Immature natural killer cell (primary cell): ENCODE measurements around the gene POLR1G. TPM values are rescaled to one million over a fixed set of nuclear protein-coding genes. Genes with fewer than 3 reads are reported as not detected.
A peak's percentile ranks its signal among the peaks of the same experiment; 100 is the strongest.
"Not testable (repeated sequence)": the region's sequence is repeated elsewhere in the genome, so short reads cannot be mapped to it uniquely, and the experiment has no call there.

Experiments used
- DNase-seq, 3 donors: peaks; one replicate each; pipeline ENCODE4 v3.0.0; 2022; ENCODE audit warnings: mixed read lengths in 1 of 3
- H3K27ac Mint-ChIP-seq, 6 donors: one replicate each; pipeline ENCODE4 v1.8.0; 2020; ENCODE audit warnings: mixed read lengths in 6 of 6, mild to moderate bottlenecking in 5 of 6, inconsistent platforms in 4 of 6, moderate library complexity in 3 of 6
- H3K27me3 Mint-ChIP-seq, 3 donors: one replicate each; pipeline ENCODE4 v1.8.0; 2020 to 2021; ENCODE audit warnings: low read depth in 3 of 3, mild to moderate bottlenecking in 3 of 3, mixed read lengths in 3 of 3, moderate library complexity in 3 of 3, inconsistent platforms in 1 of 3
- H3K36me3 Mint-ChIP-seq, 3 donors: one replicate each; pipeline ENCODE4 v1.8.0; 2020; ENCODE audit warnings: mixed read lengths in 3 of 3, inconsistent platforms in 2 of 3, mild to moderate bottlenecking in 2 of 3
- H3K4me1 Mint-ChIP-seq, 2 donors: one replicate each; pipeline ENCODE4 v1.8.0; 2020; ENCODE audit warnings: inconsistent platforms in 2 of 2, mild to moderate bottlenecking in 2 of 2, mixed read lengths in 2 of 2, moderate library complexity in 1 of 2
- H3K4me3 Mint-ChIP-seq, 5 donors: one replicate each; pipeline ENCODE4 v1.8.0; 2020; ENCODE audit warnings: mild to moderate bottlenecking in 5 of 5, mixed read lengths in 5 of 5, inconsistent platforms in 3 of 5, moderate library complexity in 3 of 5
- H3K9me3 Mint-ChIP-seq, 6 donors: one replicate each; pipeline ENCODE4 v1.8.0; 2020; ENCODE audit warnings: mild to moderate bottlenecking in 6 of 6, mixed read lengths in 6 of 6, inconsistent platforms in 4 of 6, moderate library complexity in 3 of 6
- polyA plus RNA-seq, 3 donors: library from polyadenylated mRNA; unstranded; fragments of 300-500 nt; fragmentation: Illumina TruSeq; gene quantifications; one replicate each; pipeline ENCODE4 v1.2.3, GENCODE V29; 2021

The POLR1G gene
- polyA plus RNA-seq, 3 donors from 2014 or later: 0.43 to 2.3 (median 0.77) TPM

DNA sequence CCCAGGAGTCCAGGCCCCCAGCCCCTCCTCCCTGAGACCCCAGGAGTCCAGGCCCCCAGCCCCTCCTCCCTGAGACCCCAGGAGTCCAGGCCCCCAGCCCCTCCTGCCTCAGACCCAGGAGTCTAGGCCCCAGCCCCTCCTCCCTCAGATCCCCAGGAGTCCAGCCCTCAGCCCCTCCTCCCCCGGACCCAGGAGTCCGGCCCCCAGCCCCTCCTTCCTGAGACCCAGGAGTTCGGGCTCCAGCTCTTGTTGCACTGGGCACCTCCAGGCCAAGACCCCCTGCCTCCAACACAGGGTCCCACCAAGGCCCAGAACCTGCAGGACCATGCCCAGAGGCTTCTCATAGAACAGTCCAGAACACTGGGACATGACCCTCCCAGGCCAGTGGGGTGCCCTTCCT, 13.5 kb downstream of the POLR1G start:
- Mint-ChIP-seq H3K27ac (no peak overlapping the region), H3K4me3 (no peak overlapping the region), H3K4me1 (peaks cover 28 to 29% of the 10 kb centered on the region in 2 donors), H3K36me3 (peaks cover 0 to 3% (median 0%) of the 10 kb centered on the region in 3 donors), H3K27me3 (peaks cover 0 to 5% (median 2%) of the 10 kb centered on the region in 3 donors), H3K9me3 (no peaks in the 10 kb centered on the region)
- DNase-seq: no peak

DNA sequence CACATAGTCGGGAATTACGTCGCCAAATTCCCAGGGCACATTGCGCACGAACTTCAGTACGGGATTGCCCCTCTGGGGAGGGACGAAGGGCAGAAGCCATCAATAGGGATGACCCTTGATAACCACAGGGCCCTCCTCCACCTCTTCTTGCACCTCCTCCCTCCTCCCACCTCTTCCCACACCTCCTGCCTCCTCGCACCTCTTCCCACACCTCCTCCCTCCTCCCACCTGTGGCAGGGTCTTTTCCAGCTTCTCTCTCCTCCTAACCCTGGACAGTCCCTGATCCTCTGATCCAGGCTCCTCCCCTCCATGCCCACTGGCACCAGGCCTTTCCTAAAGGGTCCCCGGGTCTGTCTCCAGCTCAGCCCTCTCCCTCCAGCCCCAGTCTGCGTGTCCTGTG, 13.9 kb downstream of the POLR1G start:
- no peak overlapping the region for H3K27ac Mint-ChIP-seq
- H3K4me3 Mint-ChIP-seq: peak overlapping the region in 1 of 5 donors; percentile 35
- H3K27me3 Mint-ChIP-seq: peaks cover 0 to 5% (median 2%) of the 10 kb centered on the region in 3 donors
- no peak for DNase-seq
- peaks cover 0 to 3% (median 0%) of the 10 kb centered on the region in 3 donors for H3K36me3 Mint-ChIP-seq
- H3K4me1 Mint-ChIP-seq: peaks cover 28 to 29% of the 10 kb centered on the region in 2 donors
- H3K9me3 Mint-ChIP-seq: no peaks in the 10 kb centered on the region

GRCh38 chr19:45420871-45421270, 14.4 kb downstream of the POLR1G start:
- no peak for DNase-seq
- Mint-ChIP-seq H3K9me3 (no peaks in the 10 kb centered on the region), H3K27me3 (peaks cover 0 to 5% (median 2%) of the 10 kb centered on the region in 3 donors), H3K4me3 (peak overlapping the region in 1 of 5 donors; percentile 35), H3K4me1 (peaks cover 28 to 29% of the 10 kb centered on the region in 2 donors), H3K36me3 (peaks cover 0 to 3% (median 0%) of the 10 kb centered on the region in 3 donors), H3K27ac (no peak overlapping the region)

GRCh38 chr19:45421947-45422498, 15.6 kb downstream of the POLR1G start:
- Mint-ChIP-seq H3K27me3 (peaks cover 0 to 5% (median 2%) of the 10 kb centered on the region in 3 donors), H3K27ac (peak overlapping the region in 3 of 6 donors; percentile 28 to 70 (median 61)), H3K9me3 (no peaks in the 10 kb centered on the region), H3K4me1 (peaks cover 28 to 31% of the 10 kb centered on the region in 2 donors), H3K4me3 (peak overlapping the region in 3 of 5 donors; percentile 2 to 68 (median 24)), H3K36me3 (no peaks in the 10 kb centered on the region)
- no peak for DNase-seq

DNA sequence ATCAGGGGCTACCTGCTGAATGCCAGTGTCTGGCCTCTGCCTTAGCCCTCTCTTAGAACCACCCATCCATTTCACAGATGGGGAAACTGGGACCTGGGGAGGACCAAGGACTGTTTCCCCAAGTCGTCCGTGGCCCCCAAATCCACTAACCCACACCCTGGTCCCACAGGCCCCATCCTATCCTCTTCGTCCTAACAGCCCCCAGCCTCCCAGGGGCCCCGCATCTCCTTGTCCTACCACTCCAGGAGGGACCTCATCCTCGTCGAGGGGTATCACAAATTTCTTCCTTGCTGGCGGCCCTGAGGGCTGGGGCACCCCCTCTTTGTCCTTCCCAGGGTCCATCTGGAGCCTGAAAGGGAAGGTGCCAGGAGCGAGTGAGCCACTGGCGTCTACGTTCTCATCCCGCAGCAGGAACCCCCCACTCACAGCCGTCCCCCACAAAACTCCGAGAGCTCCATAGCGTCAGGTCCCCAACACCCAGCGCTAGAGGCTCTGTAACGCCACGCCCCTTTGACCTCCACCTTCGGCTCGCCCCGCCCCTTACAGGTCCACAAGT, 16.7 kb downstream of the POLR1G start:
- H3K27me3 Mint-ChIP-seq: peaks cover 5 to 7% (median 7%) of the 10 kb centered on the region in 3 donors
- no peak for DNase-seq
- H3K4me1 Mint-ChIP-seq: peaks cover 34 to 41% of the 10 kb centered on the region in 2 donors

DNA sequence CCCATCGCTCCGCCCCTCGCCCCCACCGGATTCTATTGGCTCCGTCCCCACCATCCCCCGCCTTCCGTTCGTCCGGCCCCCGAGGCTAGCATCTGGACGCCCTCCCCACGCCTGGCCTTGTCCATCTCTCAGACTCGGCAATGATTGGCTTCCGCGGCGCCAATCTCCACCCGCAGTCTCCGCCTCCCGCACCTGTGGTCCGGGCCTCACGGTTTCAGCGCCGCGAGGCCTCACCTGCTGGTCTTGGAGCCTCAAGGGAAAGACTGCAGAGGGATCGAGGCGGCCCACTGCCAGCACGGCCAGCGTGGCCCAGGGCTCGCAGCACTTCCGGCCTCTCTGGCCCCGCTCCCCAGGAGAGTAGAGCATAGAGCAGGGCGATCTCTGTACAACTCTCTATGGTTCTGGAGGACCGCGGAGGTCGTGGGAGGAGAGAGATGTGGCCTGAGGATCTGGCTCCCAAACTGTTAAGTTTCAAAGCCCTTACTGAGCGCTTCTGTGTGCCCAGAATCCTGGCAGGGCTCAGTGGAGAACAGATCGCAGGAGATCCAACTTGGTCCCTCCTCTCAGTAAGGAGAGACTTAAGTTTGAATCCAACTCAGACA, 17.2 kb downstream of the POLR1G start, which contains the start of gene ERCC1:
ERCC1 (minus strand) TSS at position 329 of the 602 bp plus-strand sequence. CDS start 543 bp downstream, outside the sequence.
- Mint-ChIP-seq H3K27me3 (peaks cover 5 to 7% (median 6%) of the 10 kb centered on the region in 3 donors), H3K4me1 (peaks cover 38 to 47% of the 10 kb centered on the region in 2 donors), H3K4me3 (peak within 1 kb of the TSS; percentile 87 to 97 (median 94)), H3K36me3 (no peaks in the 10 kb centered on the region), H3K27ac (peak within 1 kb of the TSS; percentile 84 to 96 (median 92)), H3K9me3 (no peaks in the 10 kb centered on the region)
- DNase-seq: peak; percentile 81 to 85 (median 83)

More for the DNA sequence above, 16.7 kb downstream of the POLR1G start:
- Mint-ChIP-seq H3K36me3 (no peaks in the 10 kb centered on the region), H3K9me3 (no peaks in the 10 kb centered on the region), H3K4me3 (peak overlapping the region; percentile 87 to 97 (median 94)), H3K27ac (peak overlapping the region; percentile 84 to 96 (median 92))

DNA sequence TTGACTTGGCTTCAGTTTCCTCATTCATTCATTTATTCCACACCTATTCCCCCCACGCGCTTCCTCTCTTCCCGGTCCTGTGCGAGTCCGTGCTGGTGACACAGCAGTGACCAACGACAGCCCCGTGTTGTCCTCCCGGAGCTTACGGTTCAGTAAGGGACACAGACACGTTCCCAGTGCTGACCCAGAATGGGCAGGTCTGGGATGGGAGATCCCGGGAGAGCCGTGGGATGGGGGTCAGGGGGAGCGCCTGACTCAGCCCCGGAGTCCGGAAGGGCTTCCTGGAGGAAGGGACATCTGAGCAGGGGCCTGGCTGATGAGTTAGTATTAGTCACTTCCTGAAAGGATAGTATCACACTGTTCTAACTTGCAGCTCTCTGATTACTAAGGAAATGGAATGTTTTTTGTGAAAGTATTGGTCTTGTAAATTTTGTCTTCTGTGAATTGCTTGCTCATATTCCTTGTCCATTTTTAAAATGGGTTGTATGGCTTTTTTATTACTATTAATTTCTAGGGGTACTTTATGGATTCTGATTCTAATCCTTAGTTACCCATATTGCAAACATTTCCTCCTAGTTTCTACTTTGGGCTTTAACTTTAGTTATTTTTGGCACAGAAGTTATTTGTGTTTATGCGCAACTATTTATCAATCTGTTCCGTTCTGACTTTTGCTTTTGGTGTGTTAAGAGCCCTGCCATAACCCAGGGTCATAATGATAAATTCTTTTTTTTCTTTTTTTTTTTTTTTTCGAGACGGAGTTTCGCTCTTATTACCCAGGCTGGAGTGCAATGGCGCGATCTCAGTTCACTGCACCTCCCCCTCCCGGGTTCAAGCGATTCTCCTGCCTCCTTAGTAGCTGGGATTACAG, 18.0 kb downstream of the POLR1G start:
- Mint-ChIP-seq H3K9me3 (no peaks in the 10 kb centered on the region), H3K4me3 (peak overlapping the region; percentile 87 to 97 (median 94)), H3K27me3 (peaks cover 5 to 7% (median 6%) of the 10 kb centered on the region in 3 donors), H3K36me3 (no peaks in the 10 kb centered on the region), H3K4me1 (peaks cover 42 to 47% of the 10 kb centered on the region in 2 donors), H3K27ac (peak overlapping the region; percentile 84 to 96 (median 92))
- DNase-seq: no peak

DNA sequence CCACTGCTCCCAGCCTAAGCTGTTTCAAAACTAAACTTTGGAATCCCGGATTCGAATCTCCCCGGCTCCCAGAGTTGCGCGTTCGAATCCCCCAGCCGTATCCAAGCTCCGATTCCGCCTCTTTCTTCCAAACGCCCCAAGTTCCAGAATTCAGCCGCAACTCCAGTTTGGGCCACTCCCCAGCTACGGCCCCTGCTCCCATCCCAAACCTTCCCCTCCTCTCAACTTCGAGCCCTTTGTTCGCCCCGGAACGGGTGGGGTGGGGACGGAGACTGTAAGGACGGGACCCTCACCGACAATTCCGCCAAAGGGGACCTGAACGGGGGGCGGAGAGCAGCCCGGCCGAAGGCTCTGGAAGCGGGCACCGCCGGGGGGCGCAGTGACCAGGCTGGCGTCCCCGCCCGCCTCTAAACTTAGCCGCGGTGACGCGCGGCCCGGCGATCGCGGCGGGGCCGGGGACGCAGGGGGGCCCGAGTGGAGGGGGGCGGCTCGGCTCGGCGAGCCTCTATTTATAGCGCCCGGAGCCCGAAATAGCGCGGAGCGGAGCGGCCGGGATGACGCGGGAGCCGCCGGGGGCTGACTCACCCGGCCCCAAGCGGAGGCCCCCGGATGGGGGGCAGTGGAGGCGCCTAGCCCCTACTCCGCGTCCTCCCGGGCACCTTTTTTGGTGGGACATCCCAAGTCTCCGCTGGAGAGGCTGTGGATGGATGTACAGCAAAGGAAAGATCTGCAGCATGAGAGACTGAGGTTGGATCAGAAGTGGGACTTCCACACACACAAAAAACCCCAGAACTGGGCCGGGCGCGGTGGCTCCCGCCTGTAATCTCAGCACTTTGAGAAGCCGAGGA, 22.2 kb downstream of the POLR1G start:
- H3K27ac Mint-ChIP-seq: peak overlapping the region in 5 of 6 donors; percentile 17 to 75 (median 35)
- no peaks in the 10 kb centered on the region for H3K36me3 Mint-ChIP-seq
- H3K4me3 Mint-ChIP-seq: peak overlapping the region; percentile 75 to 85 (median 84)
- H3K27me3 Mint-ChIP-seq: peaks cover 3 to 5% (median 5%) of the 10 kb centered on the region in 3 donors
- H3K4me1 Mint-ChIP-seq: peaks cover 25 to 31% of the 10 kb centered on the region in 2 donors
- H3K9me3 Mint-ChIP-seq: no peaks in the 10 kb centered on the region
- DNase-seq: peak; percentile 43 to 51 (median 43)

GRCh38 chr19:45429896-45430295, 23.5 kb downstream of the POLR1G start:
- H3K36me3 Mint-ChIP-seq, H3K9me3 Mint-ChIP-seq, DNase-seq, H3K27me3 Mint-ChIP-seq, H3K27ac Mint-ChIP-seq: not testable (repeated sequence)
- Mint-ChIP-seq H3K4me1 (peaks cover 13 to 18% of the 10 kb centered on the region in 2 donors), H3K4me3 (peak overlapping the region in 1 of 5 donors; percentile 30)

DNA sequence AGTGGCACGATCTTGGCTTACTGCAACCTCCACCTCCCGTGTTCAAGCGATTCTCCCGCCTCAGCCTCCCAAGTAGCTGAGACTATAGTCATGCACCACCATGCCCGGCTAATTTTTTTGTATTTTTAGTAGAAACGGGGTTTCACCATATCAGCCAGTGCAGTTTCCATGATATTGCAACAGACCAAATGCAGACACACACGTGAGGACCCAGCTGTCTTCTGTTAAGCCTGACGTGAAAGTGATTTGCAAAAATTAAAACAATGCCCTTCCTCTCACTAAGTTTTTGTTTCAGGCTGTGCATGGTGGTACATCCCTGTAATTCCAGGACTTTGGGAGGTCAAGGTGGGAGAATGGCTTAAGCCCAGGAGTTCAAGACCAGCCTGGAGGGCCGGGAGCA, 24.6 kb downstream of the POLR1G start:
- not testable (repeated sequence) for H3K9me3 Mint-ChIP-seq, DNase-seq

GRCh38 chr19:45432543-45432942, 26.1 kb downstream of the POLR1G start:
- not testable (repeated sequence) for DNase-seq, H3K27ac Mint-ChIP-seq, H3K36me3 Mint-ChIP-seq, H3K9me3 Mint-ChIP-seq, H3K4me3 Mint-ChIP-seq
- H3K4me1 Mint-ChIP-seq: peaks cover 10 to 15% of the 10 kb centered on the region in 2 donors
- H3K27me3 Mint-ChIP-seq: peaks cover under 1 to 11% (median 5%) of the 10 kb centered on the region in 3 donors

More for the DNA sequence above, 24.6 kb downstream of the POLR1G start:
- peaks cover 13 to 18% of the 10 kb centered on the region in 2 donors for H3K4me1 Mint-ChIP-seq
- not testable (repeated sequence) for H3K36me3 Mint-ChIP-seq, H3K27ac Mint-ChIP-seq, H3K27me3 Mint-ChIP-seq, H3K4me3 Mint-ChIP-seq

- H3K27ac Mint-ChIP-seq: peak overlapping the region in 2 of 6 donors; percentile 21 to 53
- peaks cover 17% of the 10 kb centered on the region in 2 donors for H3K4me1 Mint-ChIP-seq
- H3K4me3 Mint-ChIP-seq: peak overlapping the region in 2 of 5 donors; percentile 12 to 26
- no peak for DNase-seq
- H3K9me3 Mint-ChIP-seq: no peaks in the 10 kb centered on the region
- H3K27me3 Mint-ChIP-seq: peaks cover under 1 to 7% (median 2%) of the 10 kb centered on the region in 3 donors
- no peaks in the 10 kb centered on the region for H3K36me3 Mint-ChIP-seq
These were observed 30.9 kb downstream of the POLR1G start for GRCh38 chr19:45437328-45437727.
